ENCODE data around the gene SORCS2.

Gene SORCS2

GRCh38 chr4:7168106-7168505, 24.2 kb upstream of the SORCS2 start:
- 0 out of 2 replicates have a peak overlapping the region, but pooled peaks have one; percentile 8 for H3K27ac ChIP-seq
- no peak for TF ChIP-seq CTCF (conservative IDR thresholded peaks at IDR 0.05)

- no peak for TF ChIP-seq CTCF (conservative IDR thresholded peaks at IDR 0.05)
Observed at GRCh38 chr4:7169134-7169533, 23.2 kb upstream of the SORCS2 start.

GRCh38 chr4:7170012-7170411, 22.3 kb upstream of the SORCS2 start:
- no peak for TF ChIP-seq CTCF (conservative IDR thresholded peaks at IDR 0.05)
- H3K27ac ChIP-seq, result no peak overlapping the region

More at GRCh38 chr4:7169134-7169533, 23.2 kb upstream of the SORCS2 start:
- no peak overlapping the region for H3K27ac ChIP-seq

- no peak for TF ChIP-seq CTCF (conservative IDR thresholded peaks at IDR 0.05)
Observed at GRCh38 chr4:7171191-7171900, 21.0 kb upstream of the SORCS2 start.

GRCh38 chr4:7172508-7172907, 19.8 kb upstream of the SORCS2 start:
- no peak overlapping the region for H3K27ac ChIP-seq
- TF ChIP-seq CTCF (conservative IDR thresholded peaks at IDR 0.05), result no peak

More at GRCh38 chr4:7171191-7171900, 21.0 kb upstream of the SORCS2 start:
- no peak overlapping the region for H3K27ac ChIP-seq

GRCh38 chr4:7172946-7173345, 19.4 kb upstream of the SORCS2 start:
- H3K27ac ChIP-seq, result no peak overlapping the region
- no peak for TF ChIP-seq CTCF (conservative IDR thresholded peaks at IDR 0.05)

- no peak for TF ChIP-seq CTCF (conservative IDR thresholded peaks at IDR 0.05)
- H3K27ac ChIP-seq, result no peak overlapping the region
Observed at GRCh38 chr4:7173841-7174449, 18.4 kb upstream of the SORCS2 start.
